Caco-2 (cell line): ENCODE measurements around the gene ST3GAL3. TPM values are rescaled to one million over a fixed set of nuclear protein-coding genes. Genes with fewer than 3 reads are reported as not detected.

Experiments
- BruUV-seq: library from RNA; stranded (reverse); fragments of 400-500 nt; replicated peaks from 2 replicates; lab custom pipeline; 2021; lab: Mats Ljungman, UMichigan
- CTCF ChIA-PET: fragments of 300-600 bp; sonication (Branson Sonifier 250); formaldehyde crosslinking; loops from one replicate; lab custom pipeline; 2022; ENCODE audit warnings: antibody characterized with exemption; lab: Charles Lee
- POLR2A ChIA-PET: fragments of 300-600 bp; sonication (Branson Sonifier 250); formaldehyde crosslinking; loops from one replicate; lab custom pipeline; 2022; ENCODE audit warnings: antibody characterized with exemption; lab: Charles Lee
- DNase-seq, 2 experiments: peaks; one replicate each; pipeline versions ENCODE4 v3.0.0 to v3.0.0-alpha.2; 2020 to 2022
- H3K27me3 ChIP-seq: replicated peaks from 2 replicates; pipeline ENCODE4 v1.6.0; 2011; ENCODE audit warnings: low read length; ENCODE audit not compliant: control insufficient read depth, insufficient read depth
- H3K36me3 ChIP-seq: 2 replicates; pipeline ENCODE4 v1.5.1; 2011; ENCODE audit warnings: low read length; ENCODE audit not compliant: control insufficient read depth, insufficient read depth
- H3K4me1 ChIP-seq: fragments of 250-450 bp; sonication (Bioruptor Pico); 2 replicates; pipeline ENCODE4 v1.5.1; 2020; ENCODE audit warnings: mild to moderate bottlenecking
- H3K4me3 ChIP-seq: 2 replicates; pipeline ENCODE4 v1.5.1; 2011; ENCODE audit warnings: low read depth, mild to moderate bottlenecking, control low read depth, low read length
- H3K9me3 ChIP-seq: fragments of 250-450 bp; sonication (Bioruptor Pico); 2 replicates; pipeline ENCODE4 v1.5.1; 2020; ENCODE audit warnings: mild to moderate bottlenecking, moderate library complexity
- H3K27ac Mint-ChIP-seq: one replicate; pipeline ENCODE4 v1.8.0; 2022; ENCODE audit warnings: mixed read lengths; ENCODE audit not compliant: unreplicated experiment
- H3K27me3 Mint-ChIP-seq: one replicate; pipeline ENCODE4 v1.8.0; 2022; ENCODE audit warnings: mixed read lengths; ENCODE audit not compliant: insufficient read depth, unreplicated experiment
- H3K36me3 Mint-ChIP-seq: one replicate; pipeline ENCODE4 v1.8.0; 2022; ENCODE audit warnings: mild to moderate bottlenecking, mixed read lengths; ENCODE audit not compliant: insufficient read depth, unreplicated experiment
- H3K4me1 Mint-ChIP-seq: one replicate; pipeline ENCODE4 v1.8.0; 2022; ENCODE audit warnings: low read depth, mixed read lengths; ENCODE audit not compliant: unreplicated experiment
- H3K4me3 Mint-ChIP-seq: one replicate; pipeline ENCODE4 v1.8.0; 2022; ENCODE audit warnings: mild to moderate bottlenecking, moderate library complexity, mixed read lengths; ENCODE audit not compliant: unreplicated experiment
- H3K9me3 Mint-ChIP-seq: one replicate; pipeline ENCODE4 v1.8.0; 2022; ENCODE audit warnings: mixed read lengths; ENCODE audit not compliant: unreplicated experiment
- intact Hi-C: fragments of 100-400 bp; cut with micrococcal nuclease; formaldehyde crosslinking; loops from one replicate; pipeline ENCODE4 v1.10.0; 2022; ENCODE audit not compliant: unreplicated experiment
- total RNA-seq: library from RNA; stranded (reverse); gene quantifications from 2 replicates; pipeline ENCODE4 v1.2.3, GENCODE V29; 2022
- TF ChIP-seq, protein P1 (sequence below), 2 experiments: fragments of 200-600 bp in 1 of 2; IDR thresholded peaks; 1 replicate in 1 of 2; 2 replicates in 1 of 2; pipeline versions ENCODE4 v1.5.1 to v1.8.0; 2011 to 2022; ENCODE audit warnings: antibody characterized with exemption in 1 of 2, control low read depth in 1 of 2, inconsistent platforms in 1 of 2, low read depth in 1 of 2, low read length in 1 of 2, mild to moderate bottlenecking in 1 of 2, moderate library complexity in 1 of 2; ENCODE audit not compliant: insufficient read depth in 1 of 2, severe bottlenecking in 1 of 2, unreplicated experiment in 1 of 2

ST3GAL3 gene
- total RNA-seq, 1 experiment from 2014 or later, result 5.6 TPM

DNA sequence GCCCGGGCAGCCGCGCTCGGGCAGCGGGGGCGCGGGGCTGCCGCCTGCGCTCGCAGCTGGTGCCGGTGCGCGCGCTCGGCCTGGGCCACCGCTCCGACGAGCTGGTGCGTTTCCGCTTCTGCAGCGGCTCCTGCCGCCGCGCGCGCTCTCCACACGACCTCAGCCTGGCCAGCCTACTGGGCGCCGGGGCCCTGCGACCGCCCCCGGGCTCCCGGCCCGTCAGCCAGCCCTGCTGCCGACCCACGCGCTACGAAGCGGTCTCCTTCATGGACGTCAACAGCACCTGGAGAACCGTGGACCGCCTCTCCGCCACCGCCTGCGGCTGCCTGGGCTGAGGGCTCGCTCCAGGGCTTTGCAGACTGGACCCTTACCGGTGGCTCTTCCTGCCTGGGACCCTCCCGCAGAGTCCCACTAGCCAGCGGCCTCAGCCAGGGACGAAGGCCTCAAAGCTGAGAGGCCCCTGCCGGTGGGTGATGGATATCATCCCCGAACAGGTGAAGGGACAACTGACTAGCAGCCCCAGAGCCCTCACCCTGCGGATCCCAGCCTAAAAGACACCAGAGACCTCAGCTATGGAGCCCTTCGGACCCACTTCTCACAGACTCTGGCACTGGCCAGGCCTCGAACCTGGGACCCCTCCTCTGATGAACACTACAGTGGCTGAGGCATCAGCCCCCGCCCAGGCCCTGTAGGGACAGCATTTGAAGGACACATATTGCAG is 229.3 kb downstream of the ST3GAL3 start:
- no peak overlapping the region for H3K27ac Mint-ChIP-seq
- intact Hi-C loops, result no loop called here
- BruUV-seq, result no TSS peak

DNA sequence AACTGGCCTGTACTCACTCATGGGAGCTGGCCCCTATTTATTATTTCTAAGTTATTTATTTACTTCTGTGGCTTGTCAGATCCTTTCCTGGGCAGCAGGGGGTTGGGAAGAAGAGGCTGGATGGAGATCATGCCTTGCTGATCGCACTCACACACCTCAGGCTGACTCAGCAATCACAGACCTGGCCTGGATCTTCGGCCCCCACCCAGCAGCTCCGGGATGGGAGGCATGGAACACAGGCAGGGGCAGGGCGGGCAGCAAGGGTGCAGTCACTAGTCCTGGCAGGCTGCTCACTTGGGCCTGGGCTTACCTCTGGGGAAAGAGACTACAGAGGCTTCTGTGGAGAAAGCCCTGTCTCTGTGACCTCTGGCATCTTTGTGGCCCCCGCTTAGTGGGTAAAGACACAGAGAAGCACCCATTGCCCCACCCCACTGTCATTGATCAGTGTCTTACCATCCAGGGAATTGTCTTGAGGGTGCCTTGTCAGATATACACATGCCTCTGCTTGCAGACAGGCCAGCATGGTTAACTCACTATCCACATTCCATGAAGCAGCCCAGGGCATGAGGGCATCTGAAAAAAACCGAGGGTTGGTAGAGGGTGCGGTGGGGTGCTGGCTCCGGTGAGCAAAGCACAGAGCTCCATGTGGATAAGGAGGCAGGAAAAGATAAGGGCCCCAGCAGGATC is 230.0 kb downstream of the ST3GAL3 start:
- Mint-ChIP-seq H3K27me3 (no peaks in the 10 kb centered on the region), H3K4me1 (no peaks in the 10 kb centered on the region), H3K9me3 (no peaks in the 10 kb centered on the region), H3K4me3 (peak overlapping the region; percentile 79), H3K36me3 (no peaks in the 10 kb centered on the region), H3K27ac (no peak overlapping the region)
- CTCF ChIA-PET, result interaction anchor here (3.5 kb wide), 1 partner anchor 173 kb away, joined by 66 read pairs; no protein-coding TSS in a partner anchor
- intact Hi-C loops, result no loop called here
- no peaks in the 10 kb centered on the region for H3K36me3 ChIP-seq
- TF ChIP-seq, protein P1, sequence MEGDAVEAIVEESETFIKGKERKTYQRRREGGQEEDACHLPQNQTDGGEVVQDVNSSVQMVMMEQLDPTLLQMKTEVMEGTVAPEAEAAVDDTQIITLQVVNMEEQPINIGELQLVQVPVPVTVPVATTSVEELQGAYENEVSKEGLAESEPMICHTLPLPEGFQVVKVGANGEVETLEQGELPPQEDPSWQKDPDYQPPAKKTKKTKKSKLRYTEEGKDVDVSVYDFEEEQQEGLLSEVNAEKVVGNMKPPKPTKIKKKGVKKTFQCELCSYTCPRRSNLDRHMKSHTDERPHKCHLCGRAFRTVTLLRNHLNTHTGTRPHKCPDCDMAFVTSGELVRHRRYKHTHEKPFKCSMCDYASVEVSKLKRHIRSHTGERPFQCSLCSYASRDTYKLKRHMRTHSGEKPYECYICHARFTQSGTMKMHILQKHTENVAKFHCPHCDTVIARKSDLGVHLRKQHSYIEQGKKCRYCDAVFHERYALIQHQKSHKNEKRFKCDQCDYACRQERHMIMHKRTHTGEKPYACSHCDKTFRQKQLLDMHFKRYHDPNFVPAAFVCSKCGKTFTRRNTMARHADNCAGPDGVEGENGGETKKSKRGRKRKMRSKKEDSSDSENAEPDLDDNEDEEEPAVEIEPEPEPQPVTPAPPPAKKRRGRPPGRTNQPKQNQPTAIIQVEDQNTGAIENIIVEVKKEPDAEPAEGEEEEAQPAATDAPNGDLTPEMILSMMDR (IDR thresholded peaks at IDR 0.05; ENCODE audit: insufficient read depth in 1 of 2, low read depth in 1 of 2, low read length in 1 of 2, severe bottlenecking in 1 of 2, unreplicated experiment in 1 of 2), result no peak
- peaks cover 9% of the 10 kb centered on the region for H3K4me1 ChIP-seq
- no TSS peak for BruUV-seq
- POLR2A ChIA-PET, result no interaction called here
- no peak for DNase-seq
- no peak overlapping the region for H3K4me3 ChIP-seq
- no peaks in the 10 kb centered on the region for H3K9me3 ChIP-seq
- no peaks in the 10 kb centered on the region for H3K27me3 ChIP-seq

More for the DNA sequence above, 229.3 kb downstream of the ST3GAL3 start:
- no peaks in the 10 kb centered on the region for H3K4me1 Mint-ChIP-seq
- H3K36me3 Mint-ChIP-seq, result no peaks in the 10 kb centered on the region
- Histone ChIP-seq H3K4me3 (peak overlapping the region; percentile 53), H3K27me3 (no peaks in the 10 kb centered on the region), H3K9me3 (no peaks in the 10 kb centered on the region), H3K4me1 (peaks cover 9% of the 10 kb centered on the region), H3K36me3 (no peaks in the 10 kb centered on the region)
- H3K4me3 Mint-ChIP-seq, result peak overlapping the region; percentile 79
- ChIA-PET POLR2A (no interaction called here), CTCF (interaction anchor here (3.5 kb wide), 1 partner anchor 173 kb away, joined by 66 read pairs; no protein-coding TSS in a partner anchor)
- DNase-seq, result peak in 1 of 2 experiments; percentile 58
- H3K27me3 Mint-ChIP-seq, result no peaks in the 10 kb centered on the region
- H3K9me3 Mint-ChIP-seq, result no peaks in the 10 kb centered on the region
- TF ChIP-seq, protein P1 (IDR thresholded peaks at IDR 0.05; ENCODE audit: insufficient read depth in 1 of 2, low read depth in 1 of 2, low read length in 1 of 2, severe bottlenecking in 1 of 2, unreplicated experiment in 1 of 2), result peak; percentile 27 to 33

DNA sequence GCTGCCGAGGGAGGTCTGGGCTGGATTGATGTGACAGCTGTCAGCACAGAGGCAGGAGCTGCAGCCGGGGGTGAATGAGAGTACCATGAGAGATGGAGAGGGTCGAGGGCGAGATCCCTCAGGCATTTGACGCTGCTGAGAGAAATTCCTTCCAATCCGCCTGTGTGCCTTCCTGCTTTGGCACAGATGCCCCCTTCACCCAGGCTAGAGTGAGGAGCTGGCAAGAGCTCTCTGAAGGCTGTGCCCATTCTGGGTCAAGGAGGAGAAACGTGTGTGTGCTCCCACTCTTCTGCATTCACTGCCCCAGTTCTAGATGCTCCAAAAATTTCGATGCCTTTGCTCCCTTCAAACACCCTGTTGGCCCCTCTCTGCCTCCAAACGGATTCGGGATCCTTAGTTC is 231.0 kb downstream of the ST3GAL3 start:
- no peak for DNase-seq
- intact Hi-C loops, result no loop called here
- no peaks in the 10 kb centered on the region for H3K36me3 Mint-ChIP-seq
- Histone ChIP-seq H3K4me1 (peaks cover 9% of the 10 kb centered on the region), H3K9me3 (no peaks in the 10 kb centered on the region), H3K36me3 (no peaks in the 10 kb centered on the region), H3K27me3 (no peaks in the 10 kb centered on the region), H3K4me3 (no peak overlapping the region)
- BruUV-seq, result no TSS peak
- no peak overlapping the region for H3K27ac Mint-ChIP-seq
- no peaks in the 10 kb centered on the region for H3K27me3 Mint-ChIP-seq
- TF ChIP-seq, protein P1 (IDR thresholded peaks at IDR 0.05; ENCODE audit: insufficient read depth in 1 of 2, low read depth in 1 of 2, low read length in 1 of 2, severe bottlenecking in 1 of 2, unreplicated experiment in 1 of 2), result no peak
- H3K4me1 Mint-ChIP-seq, result no peaks in the 10 kb centered on the region
- no peak overlapping the region for H3K4me3 Mint-ChIP-seq
- ChIA-PET POLR2A (no interaction called here), CTCF (no interaction called here)
- H3K9me3 Mint-ChIP-seq, result no peaks in the 10 kb centered on the region
